Measurements from ENCODE around the gene ATAD1. TPM values are rescaled to one million over a fixed set of nuclear protein-coding genes. Genes with fewer than 3 reads are reported as not detected.

Gene ATAD1
- total RNA-seq = 10 to 100 TPM; 12.8 to 23.4 (median 18.1) TPM
- 10 to 100 TPM in 1 of 2 donors, 1 to 10 TPM in 1; 3.6 to 11.8 TPM for polyA plus RNA-seq

DNA sequence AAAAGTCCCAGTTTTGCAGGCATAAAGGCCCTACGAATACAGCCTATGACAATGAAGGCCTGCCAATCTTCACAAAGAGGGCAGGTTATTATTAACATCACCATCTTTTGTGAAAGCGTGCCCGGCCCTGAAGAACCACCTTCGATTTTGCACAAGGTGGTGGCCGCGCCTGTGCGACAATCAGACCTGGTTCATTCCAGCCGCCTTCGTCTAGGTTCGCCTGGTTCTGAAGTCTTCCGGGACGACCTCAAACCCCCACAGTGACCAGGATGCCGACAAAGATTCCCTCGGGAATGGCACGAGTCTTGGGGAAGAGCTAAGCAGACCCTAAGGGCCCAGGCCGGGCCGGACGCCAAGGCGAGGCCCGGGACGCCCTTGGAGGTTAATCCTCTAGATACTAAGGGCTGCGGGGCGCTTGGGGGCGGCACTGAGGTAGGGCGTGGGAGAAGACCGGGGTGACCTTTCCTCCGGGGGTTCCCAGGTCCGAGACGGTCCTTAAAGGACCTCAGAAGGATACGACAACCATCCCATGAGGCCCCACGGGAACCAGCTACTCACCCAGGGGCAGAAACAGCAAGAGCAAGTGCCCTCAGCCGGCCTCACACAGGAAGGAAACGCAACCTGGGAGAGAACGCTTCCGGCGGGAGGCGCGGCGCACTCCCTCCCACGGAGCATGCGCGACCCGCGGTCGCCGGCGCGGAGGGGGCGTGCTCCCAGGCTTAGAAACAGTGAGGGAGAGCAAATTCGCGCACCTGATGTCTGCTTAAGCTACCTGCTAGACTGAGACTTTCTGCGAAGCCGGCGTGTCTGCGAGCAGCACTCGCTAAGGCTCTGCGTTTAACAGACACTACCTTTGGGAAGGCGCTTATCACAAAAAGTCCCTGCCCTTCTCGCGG lies at the start of gene ATAD1:
ATAD1 (minus strand) TSS at position 618 of the 896 bp plus-strand sequence. CDS start 3,627 bp downstream, outside the sequence.
- H3K27ac ChIP-seq = peak within 1 kb of the TSS; percentile 69 to 85 (median 82)
- H3K36me3 ChIP-seq = no peaks in the 10 kb centered on the region
- H3K4me1 ChIP-seq = peaks cover 10 to 30% (median 12%) of the 10 kb centered on the region in 3 donors
- ATAC-seq (peak; percentile 98 to 99 (median 99)), FAIRE-seq (peak; percentile 26), DNase-seq (peak; percentile 81 to 93 (median 85))
- TF ChIP-seq CTCF (IDR thresholded peaks at IDR 0.05) = no peak
- H3K4me3 ChIP-seq = peak within 1 kb of the TSS; percentile 35 to 77 (median 58)
- no peaks in the 10 kb centered on the region for H3K9me3 ChIP-seq
- no peaks in the 10 kb centered on the region for H3K27me3 ChIP-seq
- WGBS, 2 donors = 1% methylated on average over 60 of the region's 60 CpGs
- intact Hi-C loops (cut with DNase I) = no loop called here

DNA sequence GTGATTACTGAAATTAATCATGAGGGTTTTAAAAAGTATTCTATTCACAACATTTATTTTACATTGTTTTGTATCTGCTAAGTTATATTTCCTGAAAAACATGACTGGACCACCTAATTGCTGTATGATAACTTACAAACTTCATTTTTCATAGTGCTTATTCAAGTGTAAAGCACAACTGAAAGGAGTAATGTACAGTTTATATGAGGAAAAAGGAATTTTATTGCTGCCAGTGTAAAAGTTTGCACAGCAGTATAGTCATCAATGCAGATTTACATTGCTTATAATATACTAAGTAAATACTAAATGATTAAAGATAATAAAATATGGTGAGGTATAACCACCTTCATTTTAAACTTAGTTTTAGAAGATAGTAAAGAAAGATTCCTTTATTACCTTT lies 49.4 kb upstream of the ATAD1 start:
- ATAC-seq = no peak

DNA sequence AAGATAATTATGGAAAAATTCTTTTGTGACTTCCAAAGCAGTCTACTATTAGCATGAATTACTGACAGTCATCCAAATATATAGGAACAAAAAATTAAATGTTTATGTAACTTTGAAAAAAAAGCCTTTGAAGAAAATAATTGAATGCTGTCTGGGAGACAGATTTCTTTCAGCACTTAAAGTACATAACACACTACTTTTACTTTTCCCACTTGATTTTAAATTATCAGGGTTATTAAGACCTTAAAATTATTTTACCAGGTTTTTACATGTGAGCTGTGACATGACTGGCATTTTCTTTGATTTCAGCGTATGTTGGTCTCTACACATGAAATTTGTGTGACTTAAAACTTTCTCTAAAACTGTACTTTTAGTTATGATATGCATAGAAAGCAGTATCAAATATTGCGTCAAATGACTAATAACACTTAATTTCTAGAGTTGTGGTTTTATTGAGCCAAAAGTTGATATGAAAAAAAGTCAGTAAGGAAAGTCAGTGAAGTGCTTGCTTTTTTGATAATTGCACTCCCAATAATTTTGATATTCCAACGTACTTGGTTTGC lies 48.5 kb upstream of the ATAD1 start:
- FAIRE-seq = no peak
- Histone ChIP-seq H3K27ac (peak overlapping the region in 2 of 4 donors; percentile 98), H3K4me3 (peak overlapping the region; percentile 6 to 99 (median 91)), H3K36me3 (no peaks in the 10 kb centered on the region), H3K9me3 (no peaks in the 10 kb centered on the region), H3K4me1 (peaks cover 16 to 31% (median 22%) of the 10 kb centered on the region in 3 donors), H3K27me3 (no peaks in the 10 kb centered on the region)
- TF ChIP-seq CTCF (IDR thresholded peaks at IDR 0.05) = no peak
- ATAC-seq = no peak
- no peak for DNase-seq
- intact Hi-C loops (cut with DNase I) = no loop called here
- WGBS, 2 donors = 1% methylated on average over 3 of the region's 3 CpGs

More for the DNA sequence above, 49.4 kb upstream of the ATAD1 start:
- H3K27me3 ChIP-seq = no peaks in the 10 kb centered on the region
- H3K27ac ChIP-seq = peak overlapping the region in 2 of 4 donors; percentile 98
- peak; percentile 39 for FAIRE-seq
- H3K36me3 ChIP-seq = no peaks in the 10 kb centered on the region
- peaks cover 20 to 37% (median 23%) of the 10 kb centered on the region in 3 donors for H3K4me1 ChIP-seq
- no peaks in the 10 kb centered on the region for H3K9me3 ChIP-seq
- intact Hi-C loops (cut with DNase I) = no loop called here
- no peak for TF ChIP-seq CTCF (IDR thresholded peaks at IDR 0.05)
- H3K4me3 ChIP-seq = peak overlapping the region in 3 of 4 donors; percentile 0 to 94 (median 88)
- no peak for DNase-seq

DNA sequence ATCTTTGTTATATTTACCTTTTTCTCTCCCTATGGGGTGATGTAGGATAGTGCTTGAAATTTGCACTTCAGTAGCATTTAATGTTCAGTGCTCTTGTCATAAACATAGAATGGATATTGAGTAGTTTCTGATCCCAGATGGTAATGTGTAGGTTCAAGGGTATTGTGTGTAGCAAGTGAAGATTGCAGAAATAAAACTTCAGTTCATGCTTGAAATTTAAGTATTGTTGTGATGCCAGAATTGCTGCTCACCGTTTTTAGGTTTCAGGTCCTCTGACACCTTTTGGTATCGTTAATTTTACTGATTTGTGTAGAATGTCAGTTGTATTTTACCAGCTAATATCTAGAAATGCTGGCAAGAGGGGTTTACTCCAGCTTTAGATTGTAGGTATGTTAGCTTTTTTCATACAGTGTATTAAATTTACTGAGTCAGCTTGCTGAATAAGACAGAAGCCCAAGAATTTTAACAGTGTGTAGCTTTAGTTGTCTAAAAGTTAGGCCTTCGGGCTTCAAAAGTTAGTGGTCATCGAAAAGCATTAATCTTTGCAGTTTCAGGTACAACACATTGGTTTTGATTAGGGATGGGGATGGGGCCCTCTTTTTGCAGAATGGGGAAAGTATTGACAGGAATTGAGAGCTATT lies 47.3 kb upstream of the ATAD1 start:
- DNase-seq = no peak
- H3K4me1 ChIP-seq = peaks cover 15 to 27% (median 17%) of the 10 kb centered on the region in 3 donors
- H3K27ac ChIP-seq = peak overlapping the region in 3 of 4 donors; percentile 25 to 98 (median 98)
- no peaks in the 10 kb centered on the region for H3K36me3 ChIP-seq
- H3K9me3 ChIP-seq = no peaks in the 10 kb centered on the region
- peak overlapping the region; percentile 77 to 99 (median 91) for H3K4me3 ChIP-seq
- WGBS, 2 donors = 0 to 1% methylated on average over 4 of the region's 4 CpGs
- H3K27me3 ChIP-seq = no peaks in the 10 kb centered on the region
- no peak for ATAC-seq
- no peak for FAIRE-seq
- TF ChIP-seq CTCF (IDR thresholded peaks at IDR 0.05) = no peak
- intact Hi-C loops (cut with DNase I) = no loop called here
